Hematopoietic multipotent progenitor cell treated with erythropoietin and hydrocortisone succinate and interleukin-3 and kit ligand, for 4 days (in vitro differentiated cells): Measurements from ENCODE around the gene ENTPD1.
"Not testable (repeated sequence)": the region's sequence is repeated elsewhere in the genome, so short reads cannot be mapped to it uniquely, and the experiment has no call there.

Experiments used
- DNase-seq: peaks from one replicate; pipeline ENCODE4 v3.0.0-alpha.2; 2015

ENTPD1 gene

GRCh38 chr10:95759233-95759826 is 3.4 kb downstream of the ENTPD1 start:
- DNase-seq, result no peak

- no peak for DNase-seq
Measured at GRCh38 chr10:95761939-95762492, 6.1 kb downstream of the ENTPD1 start.

GRCh38 chr10:95767884-95768556 is 12.1 kb downstream of the ENTPD1 start:
- peak; percentile 26 for DNase-seq

GRCh38 chr10:95770084-95770720 is 14.2 kb downstream of the ENTPD1 start:
- no peak for DNase-seq

GRCh38 chr10:95773454-95773853 is 17.5 kb downstream of the ENTPD1 start:
- DNase-seq, result not testable (repeated sequence)

- not testable (repeated sequence) for DNase-seq
Measured at GRCh38 chr10:95777638-95778037, 21.7 kb downstream of the ENTPD1 start.

GRCh38 chr10:95782318-95782717 is 26.4 kb downstream of the ENTPD1 start:
- DNase-seq, result peak; percentile 17

- peak; percentile 22 for DNase-seq
Measured at GRCh38 chr10:95783741-95784140, 27.8 kb downstream of the ENTPD1 start.

GRCh38 chr10:95784279-95784913 is 28.4 kb downstream of the ENTPD1 start:
- no peak for DNase-seq

- peak; percentile 58 for DNase-seq
Measured at GRCh38 chr10:95785317-95785716, 29.4 kb downstream of the ENTPD1 start.

- no peak for DNase-seq
Measured at GRCh38 chr10:95785942-95786669, 30.1 kb downstream of the ENTPD1 start.

- no peak for DNase-seq
Measured at GRCh38 chr10:95787447-95787846, 31.5 kb downstream of the ENTPD1 start.

- no peak for DNase-seq
Measured at GRCh38 chr10:95788830-95789229, 32.9 kb downstream of the ENTPD1 start.

- DNase-seq, result peak; percentile 65
Measured at GRCh38 chr10:95789902-95790301, 33.9 kb downstream of the ENTPD1 start.

- no peak for DNase-seq
Measured at GRCh38 chr10:95790982-95791381, 35.0 kb downstream of the ENTPD1 start.

- no peak for DNase-seq
Measured at GRCh38 chr10:95791425-95791979, 35.5 kb downstream of the ENTPD1 start.

GRCh38 chr10:95792211-95792780 is 36.3 kb downstream of the ENTPD1 start:
- peak; percentile 72 for DNase-seq

GRCh38 chr10:95792874-95793285 is 36.9 kb downstream of the ENTPD1 start:
- no peak for DNase-seq

- DNase-seq, result peak; percentile 78
Measured at GRCh38 chr10:95793401-95794045, 37.6 kb downstream of the ENTPD1 start.

- no peak for DNase-seq
Measured at GRCh38 chr10:95794195-95794594, 38.2 kb downstream of the ENTPD1 start.

GRCh38 chr10:95795602-95796001 is 39.6 kb downstream of the ENTPD1 start:
- no peak for DNase-seq
